IMR-90 (cell line): ENCODE results near the gene SPAG16. TPM values are rescaled to one million over a fixed set of nuclear protein-coding genes. Genes with fewer than 3 reads are reported as not detected.

Source experiments
- ATAC-seq: fragments of 200-7000 bp; cut with Tn5 transposase; 2 replicates; pipeline ENCODE4 v1.9.1; 2020; ENCODE audit warnings: low read depth, mild to moderate bottlenecking, moderate library complexity
- BruUV-seq: library from RNA; stranded (reverse); fragments of 400-500 nt; replicated peaks from 2 replicates; lab custom pipeline; 2021; lab: Mats Ljungman, UMichigan
- CTCF ChIA-PET: fragments of 300-600 bp; formaldehyde crosslinking; extraction: SDS; loops from one replicate; lab custom pipeline; 2021; ENCODE audit warnings: antibody characterized with exemption; lab: Yijun Ruan, JAX
- POLR2A ChIA-PET: fragments of 300-600 bp; sonication (Branson Sonifier 250); formaldehyde crosslinking; loops from one replicate; lab custom pipeline; 2022; ENCODE audit warnings: antibody characterized with exemption; ENCODE audit not compliant: unreplicated experiment; lab: Charles Lee
- DNase-seq: peaks from one replicate; pipeline ENCODE4 v3.0.0; 2013
- H2AFZ ChIP-seq: replicated peaks from 2 replicates; pipeline ENCODE3; 2013; ENCODE audit warnings: low read length, mild to moderate bottlenecking; ENCODE audit not compliant: poor library complexity
- H2AK5ac ChIP-seq: 2 replicates; pipeline ENCODE4 v1.6.1; 2013; ENCODE audit warnings: low read depth, low read length, inconsistent platforms
- H2AK9ac ChIP-seq: replicated peaks from 2 replicates; pipeline ENCODE3; 2013; ENCODE audit warnings: mild to moderate bottlenecking, low read depth, low read length, moderate library complexity; ENCODE audit not compliant: poor library complexity
- H2BK120ac ChIP-seq: 2 replicates; pipeline ENCODE4 v1.6.1; 2013; ENCODE audit warnings: low read depth, low read length, inconsistent platforms
- H2BK15ac ChIP-seq: 3 replicates; pipeline ENCODE4 v1.6.1; 2013; ENCODE audit warnings: low read depth, low read length, inconsistent platforms
- H2BK20ac ChIP-seq: 2 replicates; pipeline ENCODE4 v1.6.1; 2013; ENCODE audit warnings: low read depth, mild to moderate bottlenecking, inconsistent platforms, low read length, moderate library complexity
- H2BK5ac ChIP-seq: 2 replicates; pipeline ENCODE4 v1.6.1; 2013; ENCODE audit warnings: mild to moderate bottlenecking, low read depth, low read length, inconsistent platforms; ENCODE audit not compliant: poor library complexity, severe bottlenecking
- H3K14ac ChIP-seq: replicated peaks from 2 replicates; pipeline ENCODE4 v1.6.1; 2013; ENCODE audit warnings: low read depth, low read length, inconsistent platforms
- H3K18ac ChIP-seq: 2 replicates; pipeline ENCODE4 v1.6.1; 2013; ENCODE audit warnings: low read depth, low read length, control low read depth
- H3K23ac ChIP-seq: 2 replicates; pipeline ENCODE4 v1.6.1; 2013; ENCODE audit warnings: low read depth, low read length, inconsistent platforms
- H3K27ac ChIP-seq: 2 replicates; pipeline ENCODE4 v1.5.1; 2013; ENCODE audit warnings: mild to moderate bottlenecking, control low read depth, low read length; ENCODE audit not compliant: insufficient read depth
- H3K27me3 ChIP-seq: 2 replicates; pipeline ENCODE4 v1.6.1; 2013; ENCODE audit warnings: low read length; ENCODE audit not compliant: control insufficient read depth, insufficient read depth
- H3K36me3 ChIP-seq: 2 replicates; pipeline ENCODE4 v1.6.1; 2013; ENCODE audit warnings: low read length, mixed read lengths; ENCODE audit not compliant: control insufficient read depth, insufficient read depth
- H3K4ac ChIP-seq: 2 replicates; pipeline ENCODE4 v1.6.1; 2013; ENCODE audit warnings: low read depth, low read length, inconsistent platforms
- H3K4me1 ChIP-seq: 2 replicates; pipeline ENCODE4 v1.6.1; 2013; ENCODE audit warnings: low read length, mixed read lengths; ENCODE audit not compliant: control insufficient read depth, insufficient read depth
- H3K4me2 ChIP-seq: 2 replicates; pipeline ENCODE4 v1.6.1; 2013; ENCODE audit warnings: low read depth, mild to moderate bottlenecking, control low read depth, low read length, moderate library complexity
- H3K4me3 ChIP-seq: 2 replicates; pipeline ENCODE4 v1.5.1; 2013; ENCODE audit warnings: low read depth, mild to moderate bottlenecking, control low read depth, low read length, moderate library complexity; ENCODE audit not compliant: insufficient read depth
- H3K56ac ChIP-seq: 2 replicates; pipeline ENCODE4 v1.6.1; 2013; ENCODE audit warnings: low read length, inconsistent platforms; ENCODE audit not compliant: insufficient read depth; ENCODE audit errors: extremely low read depth
- H3K79me1 ChIP-seq, 2 experiments: 2 replicates each; pipeline ENCODE4 v1.6.1; 2013; ENCODE audit warnings: low read length in 2 of 2, inconsistent platforms in 1 of 2, low read depth in 1 of 2
- H3K9ac ChIP-seq: 2 replicates; pipeline ENCODE4 v1.6.1; 2013; ENCODE audit warnings: low read depth, low read length, control low read depth
- H3K9me1 ChIP-seq: 2 replicates; pipeline ENCODE4 v1.6.1; 2013; ENCODE audit warnings: low read length, inconsistent platforms; ENCODE audit not compliant: insufficient read depth
- H3K9me3 ChIP-seq: 2 replicates; pipeline ENCODE4 v1.6.1; 2013; ENCODE audit warnings: low read length; ENCODE audit not compliant: control insufficient read depth, insufficient read depth
- H4K20me1 ChIP-seq: 2 replicates; pipeline ENCODE4 v1.6.1; 2013; ENCODE audit warnings: low read length, inconsistent platforms; ENCODE audit not compliant: insufficient read depth
- H4K5ac ChIP-seq: 2 replicates; pipeline ENCODE4 v1.6.1; 2013; ENCODE audit warnings: mild to moderate bottlenecking, low read depth, low read length, control low read depth
- H4K8ac ChIP-seq, 2 experiments: 2 replicates each; pipeline ENCODE4 v1.6.1; 2013; ENCODE audit warnings: low read depth in 2 of 2, low read length in 2 of 2, control low read depth in 1 of 2, inconsistent platforms in 1 of 2
- H4K91ac ChIP-seq: 2 replicates; pipeline ENCODE4 v1.6.1; 2013; ENCODE audit warnings: low read depth, low read length, inconsistent platforms; ENCODE audit not compliant: insufficient read depth
- BHLHE40 ChIP-seq: fragments of 150-350 bp; IDR thresholded peaks from 2 replicates; pipeline ENCODE4 v1.6.1; 2016; ENCODE audit warnings: mild to moderate bottlenecking, low read depth, low read length
- CHD1 ChIP-seq: IDR thresholded peaks from 2 replicates; pipeline ENCODE4 v1.6.1; 2012; ENCODE audit warnings: low read depth, low read length, improper control_type of control experiment
- MAZ ChIP-seq: IDR thresholded peaks from 2 replicates; pipeline ENCODE4 v1.6.1; 2012; ENCODE audit warnings: low read depth, mild to moderate bottlenecking, low read length, improper control_type of control experiment, moderate library complexity, borderline replicate concordance
- POLR2A ChIP-seq: IDR thresholded peaks from 2 replicates; pipeline ENCODE4 v1.6.1; 2012; ENCODE audit warnings: mild to moderate bottlenecking, low read depth, low read length
- RAD21 ChIP-seq: IDR thresholded peaks from 2 replicates; pipeline ENCODE4 v1.6.1; 2012; ENCODE audit warnings: low read length, improper control_type of control experiment
- RCOR1 ChIP-seq: IDR thresholded peaks from 2 replicates; pipeline ENCODE4 v1.6.1; 2012; ENCODE audit warnings: mild to moderate bottlenecking, low read length, improper control_type of control experiment; ENCODE audit not compliant: insufficient replicate concordance
- RFX5 ChIP-seq: IDR thresholded peaks from 2 replicates; pipeline ENCODE4 v1.8.0; 2012; ENCODE audit warnings: low read depth, mild to moderate bottlenecking, low read length, moderate library complexity
- WGBS, 2 experiments: methylation state at CpG; one replicate each; pipeline versions ENCODE4 v1.1.5 to v1.1.7; 2013; ENCODE audit warnings: missing lambda C conversion rate in 2 of 2; ENCODE audit not compliant: insufficient read length in 1 of 2; ENCODE audit errors: extremely low coverage in 2 of 2; 5-methylcytosine and 5-hydroxymethylcytosine counted together
- dilution Hi-C: fragments of 300-500 bp; cut with HindIII; formaldehyde crosslinking; loops from one replicate; pipeline ENCODE4 v1.14.3; 2018; ENCODE audit warnings: low sequenced_read_pairs; ENCODE audit not compliant: unreplicated experiment
- in situ Hi-C: fragments of 300-500 bp; cut with MboI; formaldehyde crosslinking; loops from 3 replicates; pipeline ENCODE4 v1.14.3; 2019; ENCODE audit warnings: low sequenced_read_pairs, inconsistent platforms, mixed read lengths
- intact Hi-C: fragments of 100-400 bp; cut with micrococcal nuclease; formaldehyde crosslinking; loops from 2 replicates; pipeline ENCODE4 v1.10.0; 2022
- polyA plus RNA-seq, 3 experiments: library from polyadenylated mRNA; depleted of rRNA; stranded (reverse); fragments of >200 nt; gene quantifications; 2 replicates each; pipeline ENCODE4 v1.2.3, GENCODE V29; 2012; ENCODE audit warnings: low replicate concordance in 1 of 3
- total RNA-seq: library from RNA; depleted of rRNA; stranded (reverse); fragments of >200 nt; gene quantifications from 2 replicates; pipeline ENCODE4 v1.2.3, GENCODE V29; 2012
- TF ChIP-seq, protein P1 (sequence below): conservative IDR thresholded peaks from 2 replicates; pipeline ENCODE4 v1.5.1; 2012; ENCODE audit warnings: mild to moderate bottlenecking, low read depth, low read length, improper control_type of control experiment

SPAG16 gene
- total and polyA plus RNA-seq, 2 of the 4 experiments (the other 2 are of a cell fraction) = 7.3 to 13.5 TPM

DNA sequence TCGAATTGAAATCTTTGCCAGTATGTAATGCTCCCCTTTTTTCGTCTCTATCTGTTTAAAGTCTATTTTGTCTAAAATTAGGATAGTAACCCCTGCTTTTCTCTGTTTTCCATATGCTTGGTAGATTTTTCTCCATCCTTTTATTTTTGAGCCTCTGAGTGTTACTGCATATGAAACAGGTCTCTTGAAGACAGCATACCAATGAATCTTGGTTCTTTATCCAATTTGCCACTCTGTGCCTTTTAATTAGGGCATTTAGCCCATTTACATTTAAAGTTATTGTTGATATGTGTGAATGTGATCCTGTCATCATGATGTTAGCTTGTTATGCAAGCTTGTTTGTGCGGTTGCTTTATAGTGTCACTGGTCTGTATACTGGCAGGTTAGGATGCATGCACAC, 635.8 kb downstream of the SPAG16 start:
- Histone ChIP-seq H3K14ac (no peak overlapping the region), H2BK15ac (no peak overlapping the region), H2BK5ac (no peak overlapping the region), H3K4me3 (no peak overlapping the region), H3K79me1 (no peaks in the 10 kb centered on the region), H2AFZ (no peak overlapping the region), H3K4me2 (no peak overlapping the region), H3K36me3 (no peaks in the 10 kb centered on the region), H4K8ac (no peak overlapping the region), H2AK9ac (no peak overlapping the region), H2AK5ac (no peak overlapping the region), H3K9ac (no peak overlapping the region), H3K9me3 (peaks cover 9% of the 10 kb centered on the region), H3K4me1 (no peaks in the 10 kb centered on the region), H3K9me1 (no peaks in the 10 kb centered on the region), H3K4ac (no peak overlapping the region), H4K91ac (no peak overlapping the region), H3K27ac (no peak overlapping the region), H4K20me1 (no peaks in the 10 kb centered on the region), H2BK120ac (no peak overlapping the region), H4K5ac (no peak overlapping the region), H3K18ac (no peak overlapping the region), H3K56ac (no peak overlapping the region), H3K27me3 (no peaks in the 10 kb centered on the region), H2BK20ac (no peak overlapping the region), H3K23ac (no peak overlapping the region)
- no TSS peak for BruUV-seq
- intact Hi-C loops = no loop called here
- DNase-seq = no peak
- POLR2A ChIA-PET = no interaction called here
- CTCF ChIA-PET = no interaction called here
- no CpG with 5 or more reads among the region's 3 CpGs for WGBS, 2 experiments
- in situ Hi-C loops = no loop called here
- ATAC-seq = no peak
- TF ChIP-seq RCOR1 = no peak
- TF ChIP-seq, protein P1, sequence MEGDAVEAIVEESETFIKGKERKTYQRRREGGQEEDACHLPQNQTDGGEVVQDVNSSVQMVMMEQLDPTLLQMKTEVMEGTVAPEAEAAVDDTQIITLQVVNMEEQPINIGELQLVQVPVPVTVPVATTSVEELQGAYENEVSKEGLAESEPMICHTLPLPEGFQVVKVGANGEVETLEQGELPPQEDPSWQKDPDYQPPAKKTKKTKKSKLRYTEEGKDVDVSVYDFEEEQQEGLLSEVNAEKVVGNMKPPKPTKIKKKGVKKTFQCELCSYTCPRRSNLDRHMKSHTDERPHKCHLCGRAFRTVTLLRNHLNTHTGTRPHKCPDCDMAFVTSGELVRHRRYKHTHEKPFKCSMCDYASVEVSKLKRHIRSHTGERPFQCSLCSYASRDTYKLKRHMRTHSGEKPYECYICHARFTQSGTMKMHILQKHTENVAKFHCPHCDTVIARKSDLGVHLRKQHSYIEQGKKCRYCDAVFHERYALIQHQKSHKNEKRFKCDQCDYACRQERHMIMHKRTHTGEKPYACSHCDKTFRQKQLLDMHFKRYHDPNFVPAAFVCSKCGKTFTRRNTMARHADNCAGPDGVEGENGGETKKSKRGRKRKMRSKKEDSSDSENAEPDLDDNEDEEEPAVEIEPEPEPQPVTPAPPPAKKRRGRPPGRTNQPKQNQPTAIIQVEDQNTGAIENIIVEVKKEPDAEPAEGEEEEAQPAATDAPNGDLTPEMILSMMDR = no peak
- TF ChIP-seq CHD1 = no peak
- no peak for TF ChIP-seq BHLHE40
- no peak for TF ChIP-seq POLR2A
- TF ChIP-seq RAD21 = no peak
- TF ChIP-seq RFX5 = no peak
- TF ChIP-seq MAZ = no peak
- dilution Hi-C loops = no loop called here
